ENCODE results near the gene SLC23A1.

DNA sequence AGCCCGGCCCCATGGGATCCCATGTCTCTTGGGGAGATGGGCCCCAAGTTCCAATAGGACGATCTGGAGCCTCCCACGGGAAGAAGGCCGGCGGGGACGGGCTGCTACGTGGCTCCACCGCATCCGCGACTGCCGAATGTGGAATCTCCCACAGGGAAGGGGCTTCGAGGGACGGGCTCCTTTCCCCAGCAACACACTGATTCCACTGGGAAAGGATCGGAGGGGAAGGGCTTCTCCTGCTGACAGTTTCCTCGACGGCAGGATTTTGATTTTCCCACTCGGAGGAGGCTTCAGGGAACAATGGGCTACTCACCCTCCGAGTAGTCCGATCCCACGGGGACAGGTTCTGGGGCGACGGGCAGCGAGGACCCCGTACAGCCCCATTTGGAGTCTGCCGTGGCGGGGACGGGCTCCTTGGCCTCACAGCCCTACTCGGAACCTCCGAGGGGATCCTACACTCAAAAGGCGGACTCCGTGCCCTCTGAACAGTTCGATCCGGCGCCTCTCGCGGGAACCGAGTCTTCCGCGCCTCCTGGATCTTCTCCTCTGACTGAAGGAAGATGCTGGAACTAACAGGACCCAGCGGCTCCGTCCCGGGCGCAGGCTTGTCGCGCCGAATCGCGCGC lies 10.5 kb upstream of the SLC23A1 start:
- TF ChIP-seq POLR2AphosphoS5 (IDR thresholded peaks at IDR 0.05; ENCODE audit: low read depth, low read length) (no peak), TAF1 (IDR thresholded peaks at IDR 0.05; ENCODE audit: borderline replicate concordance, insufficient read depth, low read length) (no peak), SIN3A (IDR thresholded peaks at IDR 0.05; ENCODE audit: borderline replicate concordance, insufficient read depth, low read length) (no peak)
- TF ChIP-seq, protein P1, sequence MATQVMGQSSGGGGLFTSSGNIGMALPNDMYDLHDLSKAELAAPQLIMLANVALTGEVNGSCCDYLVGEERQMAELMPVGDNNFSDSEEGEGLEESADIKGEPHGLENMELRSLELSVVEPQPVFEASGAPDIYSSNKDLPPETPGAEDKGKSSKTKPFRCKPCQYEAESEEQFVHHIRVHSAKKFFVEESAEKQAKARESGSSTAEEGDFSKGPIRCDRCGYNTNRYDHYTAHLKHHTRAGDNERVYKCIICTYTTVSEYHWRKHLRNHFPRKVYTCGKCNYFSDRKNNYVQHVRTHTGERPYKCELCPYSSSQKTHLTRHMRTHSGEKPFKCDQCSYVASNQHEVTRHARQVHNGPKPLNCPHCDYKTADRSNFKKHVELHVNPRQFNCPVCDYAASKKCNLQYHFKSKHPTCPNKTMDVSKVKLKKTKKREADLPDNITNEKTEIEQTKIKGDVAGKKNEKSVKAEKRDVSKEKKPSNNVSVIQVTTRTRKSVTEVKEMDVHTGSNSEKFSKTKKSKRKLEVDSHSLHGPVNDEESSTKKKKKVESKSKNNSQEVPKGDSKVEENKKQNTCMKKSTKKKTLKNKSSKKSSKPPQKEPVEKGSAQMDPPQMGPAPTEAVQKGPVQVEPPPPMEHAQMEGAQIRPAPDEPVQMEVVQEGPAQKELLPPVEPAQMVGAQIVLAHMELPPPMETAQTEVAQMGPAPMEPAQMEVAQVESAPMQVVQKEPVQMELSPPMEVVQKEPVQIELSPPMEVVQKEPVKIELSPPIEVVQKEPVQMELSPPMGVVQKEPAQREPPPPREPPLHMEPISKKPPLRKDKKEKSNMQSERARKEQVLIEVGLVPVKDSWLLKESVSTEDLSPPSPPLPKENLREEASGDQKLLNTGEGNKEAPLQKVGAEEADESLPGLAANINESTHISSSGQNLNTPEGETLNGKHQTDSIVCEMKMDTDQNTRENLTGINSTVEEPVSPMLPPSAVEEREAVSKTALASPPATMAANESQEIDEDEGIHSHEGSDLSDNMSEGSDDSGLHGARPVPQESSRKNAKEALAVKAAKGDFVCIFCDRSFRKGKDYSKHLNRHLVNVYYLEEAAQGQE (IDR thresholded peaks at IDR 0.05; ENCODE audit: insufficient read depth in 1 of 2, low read depth in 2 of 2, low read length in 2 of 2), result no peak

Data from PFSK-1 (cell line).